RCC 7860 (cell line): ENCODE measurements around the gene NGEF.

Experiments
- DNase-seq: peaks from one replicate; pipeline ENCODE4 v3.0.0-alpha.2; 2015; ENCODE audit warnings: low spot score
- FAIRE-seq: peaks from 2 replicates; lab custom pipeline; 2012; peaks lifted over from hg19 to GRCh38; lab: Jason Lieb, UNC

NGEF gene

GRCh38 chr2:232888839-232889529, 124.1 kb downstream of the NGEF start:
- DNase-seq = no peak
- no peak for FAIRE-seq

- no peak for FAIRE-seq
Observed at GRCh38 chr2:232888099-232888836, 124.8 kb downstream of the NGEF start.

GRCh38 chr2:232887171-232887850, 125.7 kb downstream of the NGEF start:
- DNase-seq = no peak
- no peak for FAIRE-seq

More at GRCh38 chr2:232888099-232888836, 124.8 kb downstream of the NGEF start:
- DNase-seq = no peak

- no peak for FAIRE-seq
- no peak for DNase-seq
Observed at GRCh38 chr2:232886632-232887031, 126.4 kb downstream of the NGEF start.

GRCh38 chr2:232886176-232886575, 126.9 kb downstream of the NGEF start:
- DNase-seq (no peak), FAIRE-seq (no peak)

- DNase-seq (no peak), FAIRE-seq (no peak)
Observed at GRCh38 chr2:232885264-232885961, 127.6 kb downstream of the NGEF start.

- FAIRE-seq (no peak), DNase-seq (no peak)
Observed at GRCh38 chr2:232884549-232885263, 128.3 kb downstream of the NGEF start.

GRCh38 chr2:232884001-232884421, 129.0 kb downstream of the NGEF start:
- FAIRE-seq = no peak

GRCh38 chr2:232883116-232883721, 129.8 kb downstream of the NGEF start:
- no peak for FAIRE-seq

More at GRCh38 chr2:232884001-232884421, 129.0 kb downstream of the NGEF start:
- no peak for DNase-seq

GRCh38 chr2:232882505-232883115, 130.4 kb downstream of the NGEF start:
- DNase-seq (no peak), FAIRE-seq (no peak)

More at GRCh38 chr2:232883116-232883721, 129.8 kb downstream of the NGEF start:
- no peak for DNase-seq

GRCh38 chr2:232882085-232882484, 131.0 kb downstream of the NGEF start:
- no peak for DNase-seq
- FAIRE-seq = no peak

- FAIRE-seq = no peak
Observed at GRCh38 chr2:232880764-232881351, 132.2 kb downstream of the NGEF start.

GRCh38 chr2:232879618-232880494, 133.2 kb downstream of the NGEF start:
- FAIRE-seq = no peak

More at GRCh38 chr2:232880764-232881351, 132.2 kb downstream of the NGEF start:
- DNase-seq = no peak

GRCh38 chr2:232878855-232879617, 134.0 kb downstream of the NGEF start:
- DNase-seq (no peak), FAIRE-seq (no peak)

More at GRCh38 chr2:232879618-232880494, 133.2 kb downstream of the NGEF start:
- no peak for DNase-seq

- DNase-seq (no peak), FAIRE-seq (no peak)
Observed at GRCh38 chr2:232877940-232878511, 135.0 kb downstream of the NGEF start.

GRCh38 chr2:232876978-232877441, 136.0 kb downstream of the NGEF start:
- DNase-seq (no peak), FAIRE-seq (no peak)
